HG03571 (cell line): ENCODE measurements around the gene GPR78.

Experiments used
- ATAC-seq: cut with Tn5 transposase; IDR thresholded peaks from one replicate; pipeline ENCODE4 v1.9.1; 2021; ENCODE audit not compliant: unreplicated experiment

Gene GPR78

GRCh38 chr4:8546766-8547107 lies 33.5 kb upstream of the GPR78 start:
- no peak for ATAC-seq

GRCh38 chr4:8547108-8547911 lies 32.9 kb upstream of the GPR78 start:
- ATAC-seq = no peak

GRCh38 chr4:8547912-8548730 lies 32.1 kb upstream of the GPR78 start:
- ATAC-seq = no peak

GRCh38 chr4:8548731-8549351 lies 31.4 kb upstream of the GPR78 start:
- ATAC-seq = no peak

GRCh38 chr4:8549352-8549931 lies 30.8 kb upstream of the GPR78 start:
- ATAC-seq = no peak

GRCh38 chr4:8550691-8551090 lies 29.5 kb upstream of the GPR78 start:
- ATAC-seq = no peak

- ATAC-seq = no peak
Observed at GRCh38 chr4:8552024-8552423, 28.2 kb upstream of the GPR78 start.

GRCh38 chr4:8552581-8553205 lies 27.5 kb upstream of the GPR78 start:
- ATAC-seq = no peak

- no peak for ATAC-seq
Observed at GRCh38 chr4:8553216-8553615, 27.0 kb upstream of the GPR78 start.

- ATAC-seq = no peak
Observed at GRCh38 chr4:8553991-8554405, 26.2 kb upstream of the GPR78 start.

GRCh38 chr4:8554555-8555100 lies 25.6 kb upstream of the GPR78 start:
- ATAC-seq = no peak

GRCh38 chr4:8555716-8556115 lies 24.5 kb upstream of the GPR78 start:
- no peak for ATAC-seq

GRCh38 chr4:8556341-8557150 lies 23.6 kb upstream of the GPR78 start:
- no peak for ATAC-seq

- ATAC-seq = no peak
Observed at GRCh38 chr4:8557151-8558076, 22.8 kb upstream of the GPR78 start.

GRCh38 chr4:8558080-8558960 lies 21.9 kb upstream of the GPR78 start:
- no peak for ATAC-seq

GRCh38 chr4:8559011-8559410 lies 21.2 kb upstream of the GPR78 start:
- ATAC-seq = no peak

GRCh38 chr4:8559524-8560264 lies 20.5 kb upstream of the GPR78 start:
- ATAC-seq = no peak
